IPS DF 4.7 (cell line): ENCODE results near the gene SSMEM1.
A peak's percentile ranks its signal among the peaks of the same experiment; 100 is the strongest.
"Not testable (repeated sequence)": the region's sequence is repeated elsewhere in the genome, so short reads cannot be mapped to it uniquely, and the experiment has no call there.

Experiments used
- DNase-seq: peaks from one replicate; pipeline ENCODE4 v3.0.0-alpha.2; 2013; ENCODE audit warnings: low spot score; ENCODE audit errors: extremely low read depth

Gene SSMEM1

GRCh38 chr7:130210181-130210935 lies 2.7 kb downstream of the SSMEM1 start:
- no peak for DNase-seq

- DNase-seq = no peak
These were observed 6.2 kb downstream of the SSMEM1 start for GRCh38 chr7:130213828-130214227.

GRCh38 chr7:130216025-130216424 lies 8.4 kb downstream of the SSMEM1 start:
- DNase-seq = no peak

GRCh38 chr7:130216750-130217149 lies 9.1 kb downstream of the SSMEM1 start:
- no peak for DNase-seq

GRCh38 chr7:130218806-130219620 lies 11.4 kb downstream of the SSMEM1 start:
- DNase-seq = no peak

- DNase-seq = no peak
These were observed 12.2 kb downstream of the SSMEM1 start for GRCh38 chr7:130219871-130220270.

GRCh38 chr7:130221746-130222145 lies 14.1 kb downstream of the SSMEM1 start:
- DNase-seq = no peak

GRCh38 chr7:130223646-130224045 lies 16.0 kb downstream of the SSMEM1 start:
- DNase-seq = no peak

- DNase-seq = no peak
These were observed 16.6 kb downstream of the SSMEM1 start for GRCh38 chr7:130224210-130224609.

GRCh38 chr7:130224923-130225322 lies 17.3 kb downstream of the SSMEM1 start:
- DNase-seq = not testable (repeated sequence)

- no peak for DNase-seq
These were observed 18.7 kb downstream of the SSMEM1 start for GRCh38 chr7:130226333-130226732.

- no peak for DNase-seq
These were observed 20.4 kb downstream of the SSMEM1 start for GRCh38 chr7:130227883-130228575.

- no peak for DNase-seq
These were observed 21.3 kb downstream of the SSMEM1 start for GRCh38 chr7:130228840-130229502.

- DNase-seq = not testable (repeated sequence)
These were observed 22.3 kb downstream of the SSMEM1 start for GRCh38 chr7:130229981-130230380.

- DNase-seq = no peak
These were observed 24.1 kb downstream of the SSMEM1 start for GRCh38 chr7:130231792-130232191.

GRCh38 chr7:130232209-130232608 lies 24.5 kb downstream of the SSMEM1 start:
- no peak for DNase-seq

- DNase-seq = no peak
These were observed 26.4 kb downstream of the SSMEM1 start for GRCh38 chr7:130234078-130234477.

GRCh38 chr7:130236361-130236760 lies 28.7 kb downstream of the SSMEM1 start:
- DNase-seq = not testable (repeated sequence)

- DNase-seq = no peak
These were observed 32.6 kb downstream of the SSMEM1 start for GRCh38 chr7:130240240-130240639.

GRCh38 chr7:130242198-130243014 lies 34.7 kb downstream of the SSMEM1 start:
- DNase-seq = peak; percentile 30

GRCh38 chr7:130243486-130243885 lies 35.8 kb downstream of the SSMEM1 start:
- DNase-seq = not testable (repeated sequence)
